SK-N-SH treated with all-trans-retinoic acid at 6 μM for 48 hours (cell line): ENCODE data around the gene LSM3.

Source experiments
- TSHZ2 ChIP-seq: fragments of 250-450 bp; sonication (Bioruptor Pico); IDR thresholded peaks from 2 replicates; pipeline ENCODE4 v1.5.0; 2020; ENCODE audit warnings: mild to moderate bottlenecking, moderate library complexity
- ZFP30 ChIP-seq: fragments of 450-650 bp; formaldehyde crosslinking; IDR thresholded peaks from 2 replicates; pipeline ENCODE4 v1.5.0; 2022; ENCODE audit warnings: mild to moderate bottlenecking, moderate library complexity
- ZNF8 ChIP-seq: fragments of 450-650 bp; formaldehyde crosslinking; IDR thresholded peaks from 2 replicates; pipeline ENCODE4 v1.5.0; 2020; ENCODE audit warnings: mild to moderate bottlenecking, moderate library complexity
- TF ChIP-seq, protein P1 (sequence below): fragments of 250-450 bp; sonication (Bioruptor Pico); IDR thresholded peaks from 2 replicates; pipeline ENCODE4 v1.8.0; 2020; ENCODE audit warnings: mild to moderate bottlenecking, moderate library complexity, borderline replicate concordance

GRCh38 chr3:14129296-14129695, 49.3 kb upstream of the LSM3 start:
- TF ChIP-seq ZNF8 (no peak), ZFP30 (no peak), TSHZ2 (no peak)
- TF ChIP-seq, protein P1, sequence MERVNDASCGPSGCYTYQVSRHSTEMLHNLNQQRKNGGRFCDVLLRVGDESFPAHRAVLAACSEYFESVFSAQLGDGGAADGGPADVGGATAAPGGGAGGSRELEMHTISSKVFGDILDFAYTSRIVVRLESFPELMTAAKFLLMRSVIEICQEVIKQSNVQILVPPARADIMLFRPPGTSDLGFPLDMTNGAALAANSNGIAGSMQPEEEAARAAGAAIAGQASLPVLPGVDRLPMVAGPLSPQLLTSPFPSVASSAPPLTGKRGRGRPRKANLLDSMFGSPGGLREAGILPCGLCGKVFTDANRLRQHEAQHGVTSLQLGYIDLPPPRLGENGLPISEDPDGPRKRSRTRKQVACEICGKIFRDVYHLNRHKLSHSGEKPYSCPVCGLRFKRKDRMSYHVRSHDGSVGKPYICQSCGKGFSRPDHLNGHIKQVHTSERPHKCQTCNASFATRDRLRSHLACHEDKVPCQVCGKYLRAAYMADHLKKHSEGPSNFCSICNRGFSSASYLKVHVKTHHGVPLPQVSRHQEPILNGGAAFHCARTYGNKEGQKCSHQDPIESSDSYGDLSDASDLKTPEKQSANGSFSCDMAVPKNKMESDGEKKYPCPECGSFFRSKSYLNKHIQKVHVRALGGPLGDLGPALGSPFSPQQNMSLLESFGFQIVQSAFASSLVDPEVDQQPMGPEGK (CRISPR knock-in tag): no peak
